Superior temporal gyrus (tissue), 1 donor: ENCODE data around the gene CATSPERE.
"Not testable (repeated sequence)": the region's sequence is repeated elsewhere in the genome, so short reads cannot be mapped to it uniquely, and the experiment has no call there.

Experiments used
- DNase-seq: peaks from one replicate; pipeline ENCODE4 v3.0.0-alpha.2; 2016; ENCODE audit errors: extremely low spot score

The CATSPERE gene

GRCh38 chr1:244665771-244666217 lies 204.7 kb downstream of the CATSPERE start:
- DNase-seq = no peak

GRCh38 chr1:244666672-244667418 lies 205.8 kb downstream of the CATSPERE start:
- DNase-seq = not testable (repeated sequence)

- no peak for DNase-seq
These were observed 206.7 kb downstream of the CATSPERE start for GRCh38 chr1:244667797-244668196.

GRCh38 chr1:244672946-244673682 lies 212.0 kb downstream of the CATSPERE start:
- DNase-seq = no peak

GRCh38 chr1:244674446-244674845 lies 213.4 kb downstream of the CATSPERE start:
- DNase-seq = no peak

GRCh38 chr1:244675167-244675566 lies 214.1 kb downstream of the CATSPERE start:
- no peak for DNase-seq

- no peak for DNase-seq
These were observed 217.6 kb downstream of the CATSPERE start for GRCh38 chr1:244678697-244679096.

GRCh38 chr1:244680667-244681066 lies 219.6 kb downstream of the CATSPERE start:
- no peak for DNase-seq

- not testable (repeated sequence) for DNase-seq
These were observed 221.0 kb downstream of the CATSPERE start for GRCh38 chr1:244682087-244682486.
